Activated naive CD8-positive, alpha-beta T cell (primary cell): Measurements from ENCODE around the gene CDX2.
A peak's percentile ranks its signal among the peaks of the same experiment; 100 is the strongest.

Experiments used
- H3K27ac Mint-ChIP-seq: one replicate; pipeline ENCODE4 v1.8.0; 2021; ENCODE audit warnings: mixed read lengths
- H3K27me3 Mint-ChIP-seq: one replicate; pipeline ENCODE4 v1.8.0; 2021; ENCODE audit warnings: mixed read lengths
- H3K36me3 Mint-ChIP-seq: one replicate; pipeline ENCODE4 v1.8.0; 2021; ENCODE audit warnings: mixed read lengths
- H3K4me1 Mint-ChIP-seq: one replicate; pipeline ENCODE4 v1.8.0; 2021; ENCODE audit warnings: low read depth, mixed read lengths
- H3K4me3 Mint-ChIP-seq: one replicate; pipeline ENCODE4 v1.8.0; 2021; ENCODE audit warnings: mild to moderate bottlenecking, mixed read lengths
- H3K9me3 Mint-ChIP-seq: one replicate; pipeline ENCODE4 v1.8.0; 2021; ENCODE audit warnings: low read depth, mixed read lengths

CDX2 gene

GRCh38 chr13:27933118-27933517 lies 36.0 kb downstream of the CDX2 start:
- Mint-ChIP-seq H3K27me3 (peaks cover 27% of the 10 kb centered on the region), H3K4me3 (no peak overlapping the region), H3K36me3 (no peaks in the 10 kb centered on the region), H3K27ac (no peak overlapping the region), H3K4me1 (peaks cover 2% of the 10 kb centered on the region), H3K9me3 (no peaks in the 10 kb centered on the region)

GRCh38 chr13:27929868-27930267 lies 39.2 kb downstream of the CDX2 start:
- H3K36me3 Mint-ChIP-seq = no peaks in the 10 kb centered on the region
- peaks cover 26% of the 10 kb centered on the region for H3K4me1 Mint-ChIP-seq
- H3K27ac Mint-ChIP-seq = no peak overlapping the region
- peaks cover 50% of the 10 kb centered on the region for H3K27me3 Mint-ChIP-seq
- H3K4me3 Mint-ChIP-seq = no peak overlapping the region
- H3K9me3 Mint-ChIP-seq = no peaks in the 10 kb centered on the region

GRCh38 chr13:27928805-27929753 lies 40.0 kb downstream of the CDX2 start:
- peaks cover 28% of the 10 kb centered on the region for H3K4me1 Mint-ChIP-seq
- H3K27ac Mint-ChIP-seq = no peak overlapping the region
- H3K36me3 Mint-ChIP-seq = no peaks in the 10 kb centered on the region
- H3K27me3 Mint-ChIP-seq = peaks cover 52% of the 10 kb centered on the region
- no peaks in the 10 kb centered on the region for H3K9me3 Mint-ChIP-seq
- no peak overlapping the region for H3K4me3 Mint-ChIP-seq

GRCh38 chr13:27928353-27928804 lies 40.7 kb downstream of the CDX2 start:
- peaks cover 33% of the 10 kb centered on the region for H3K4me1 Mint-ChIP-seq
- H3K36me3 Mint-ChIP-seq = no peaks in the 10 kb centered on the region
- no peaks in the 10 kb centered on the region for H3K9me3 Mint-ChIP-seq
- no peak overlapping the region for H3K27ac Mint-ChIP-seq
- H3K4me3 Mint-ChIP-seq = no peak overlapping the region
- peaks cover 57% of the 10 kb centered on the region for H3K27me3 Mint-ChIP-seq

- Mint-ChIP-seq H3K4me1 (peaks cover 35% of the 10 kb centered on the region), H3K9me3 (no peaks in the 10 kb centered on the region), H3K27me3 (peaks cover 60% of the 10 kb centered on the region), H3K27ac (no peak overlapping the region), H3K4me3 (peak overlapping the region; percentile 75), H3K36me3 (no peaks in the 10 kb centered on the region)
These were observed 41.4 kb downstream of the CDX2 start for GRCh38 chr13:27927444-27928352.

- no peaks in the 10 kb centered on the region for H3K9me3 Mint-ChIP-seq
- H3K27ac Mint-ChIP-seq = no peak overlapping the region
These were observed 42.3 kb downstream of the CDX2 start for GRCh38 chr13:27926644-27927434.

GRCh38 chr13:27925220-27925991 lies 43.7 kb downstream of the CDX2 start:
- Mint-ChIP-seq H3K4me3 (peak overlapping the region; percentile 54), H3K4me1 (peaks cover 43% of the 10 kb centered on the region), H3K27ac (no peak overlapping the region), H3K36me3 (no peaks in the 10 kb centered on the region), H3K27me3 (peaks cover 60% of the 10 kb centered on the region), H3K9me3 (no peaks in the 10 kb centered on the region)

More at GRCh38 chr13:27926644-27927434, 42.3 kb downstream of the CDX2 start:
- Mint-ChIP-seq H3K36me3 (no peaks in the 10 kb centered on the region), H3K4me3 (peak overlapping the region; percentile 75), H3K27me3 (peaks cover 64% of the 10 kb centered on the region), H3K4me1 (peaks cover 36% of the 10 kb centered on the region)

- no peaks in the 10 kb centered on the region for H3K36me3 Mint-ChIP-seq
- peaks cover 52% of the 10 kb centered on the region for H3K27me3 Mint-ChIP-seq
- H3K4me1 Mint-ChIP-seq = peaks cover 42% of the 10 kb centered on the region
- H3K27ac Mint-ChIP-seq = no peak overlapping the region
- no peak overlapping the region for H3K4me3 Mint-ChIP-seq
- H3K9me3 Mint-ChIP-seq = no peaks in the 10 kb centered on the region
These were observed 44.5 kb downstream of the CDX2 start for GRCh38 chr13:27924529-27925141.

GRCh38 chr13:27923794-27924528 lies 45.2 kb downstream of the CDX2 start:
- Mint-ChIP-seq H3K4me3 (peak overlapping the region; percentile 44), H3K9me3 (no peaks in the 10 kb centered on the region), H3K27me3 (peaks cover 48% of the 10 kb centered on the region), H3K36me3 (no peaks in the 10 kb centered on the region), H3K4me1 (peaks cover 42% of the 10 kb centered on the region), H3K27ac (peak overlapping the region; percentile 10)

GRCh38 chr13:27922883-27923612 lies 46.1 kb downstream of the CDX2 start:
- Mint-ChIP-seq H3K4me3 (peak overlapping the region; percentile 44), H3K27ac (no peak overlapping the region), H3K9me3 (no peaks in the 10 kb centered on the region), H3K36me3 (no peaks in the 10 kb centered on the region), H3K4me1 (peaks cover 49% of the 10 kb centered on the region), H3K27me3 (peaks cover 51% of the 10 kb centered on the region)

GRCh38 chr13:27921961-27922882 lies 46.9 kb downstream of the CDX2 start:
- Mint-ChIP-seq H3K4me1 (peaks cover 46% of the 10 kb centered on the region), H3K4me3 (peak overlapping the region; percentile 40), H3K9me3 (no peaks in the 10 kb centered on the region), H3K27ac (no peak overlapping the region), H3K27me3 (peaks cover 49% of the 10 kb centered on the region), H3K36me3 (no peaks in the 10 kb centered on the region)
